Mesodermal cell (in vitro differentiated cells): ENCODE data around the gene TLR1. TPM values are rescaled to one million over a fixed set of nuclear protein-coding genes. Genes with fewer than 3 reads are reported as not detected.

ENCODE experiments used
- H3K27ac ChIP-seq: 2 replicates; pipeline ENCODE4 v1.7.0; 2013; ENCODE audit warnings: mild to moderate bottlenecking, low read depth, low read length, moderate library complexity; ENCODE audit not compliant: severe bottlenecking
- H3K36me3 ChIP-seq: 2 replicates; pipeline ENCODE4 v1.7.1; 2013; ENCODE audit warnings: mild to moderate bottlenecking, low read length, moderate library complexity; ENCODE audit not compliant: control insufficient read depth, insufficient read depth
- H3K4me1 ChIP-seq: one replicate; pipeline ENCODE4 v1.7.1; 2013; ENCODE audit warnings: mild to moderate bottlenecking, low read length; ENCODE audit not compliant: insufficient read depth, control insufficient read depth, poor library complexity, severe bottlenecking
- H3K4me3 ChIP-seq: 2 replicates; pipeline ENCODE4 v1.7.0; 2013; ENCODE audit warnings: low read length, control low read depth, mild to moderate bottlenecking; ENCODE audit not compliant: insufficient read depth, poor library complexity, severe bottlenecking; ENCODE audit errors: extremely low read depth
- H3K9me3 ChIP-seq: 2 replicates; pipeline ENCODE4 v1.7.1; 2013; ENCODE audit warnings: mild to moderate bottlenecking, low read length, moderate library complexity; ENCODE audit not compliant: control insufficient read depth
- WGBS, 2 experiments: methylation state at CpG; one replicate each; pipeline ENCODE4 v1.1.5; 2013; ENCODE audit warnings: missing lambda C conversion rate in 2 of 2; ENCODE audit not compliant: insufficient coverage in 2 of 2; 5-methylcytosine and 5-hydroxymethylcytosine counted together
- polyA plus RNA-seq, 2 experiments: library from polyadenylated mRNA; stranded (reverse); fragments of 50-300 nt; gene quantifications; one replicate each; pipeline ENCODE4 v1.2.3, GENCODE V29; 2013

The TLR1 gene, protein sequence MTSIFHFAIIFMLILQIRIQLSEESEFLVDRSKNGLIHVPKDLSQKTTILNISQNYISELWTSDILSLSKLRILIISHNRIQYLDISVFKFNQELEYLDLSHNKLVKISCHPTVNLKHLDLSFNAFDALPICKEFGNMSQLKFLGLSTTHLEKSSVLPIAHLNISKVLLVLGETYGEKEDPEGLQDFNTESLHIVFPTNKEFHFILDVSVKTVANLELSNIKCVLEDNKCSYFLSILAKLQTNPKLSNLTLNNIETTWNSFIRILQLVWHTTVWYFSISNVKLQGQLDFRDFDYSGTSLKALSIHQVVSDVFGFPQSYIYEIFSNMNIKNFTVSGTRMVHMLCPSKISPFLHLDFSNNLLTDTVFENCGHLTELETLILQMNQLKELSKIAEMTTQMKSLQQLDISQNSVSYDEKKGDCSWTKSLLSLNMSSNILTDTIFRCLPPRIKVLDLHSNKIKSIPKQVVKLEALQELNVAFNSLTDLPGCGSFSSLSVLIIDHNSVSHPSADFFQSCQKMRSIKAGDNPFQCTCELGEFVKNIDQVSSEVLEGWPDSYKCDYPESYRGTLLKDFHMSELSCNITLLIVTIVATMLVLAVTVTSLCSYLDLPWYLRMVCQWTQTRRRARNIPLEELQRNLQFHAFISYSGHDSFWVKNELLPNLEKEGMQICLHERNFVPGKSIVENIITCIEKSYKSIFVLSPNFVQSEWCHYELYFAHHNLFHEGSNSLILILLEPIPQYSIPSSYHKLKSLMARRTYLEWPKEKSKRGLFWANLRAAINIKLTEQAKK
- polyA plus RNA-seq (2013, experiment 1 of 2), result 0.59 TPM
- polyA plus RNA-seq (2013, experiment 2 of 2), result 0.86 TPM

DNA sequence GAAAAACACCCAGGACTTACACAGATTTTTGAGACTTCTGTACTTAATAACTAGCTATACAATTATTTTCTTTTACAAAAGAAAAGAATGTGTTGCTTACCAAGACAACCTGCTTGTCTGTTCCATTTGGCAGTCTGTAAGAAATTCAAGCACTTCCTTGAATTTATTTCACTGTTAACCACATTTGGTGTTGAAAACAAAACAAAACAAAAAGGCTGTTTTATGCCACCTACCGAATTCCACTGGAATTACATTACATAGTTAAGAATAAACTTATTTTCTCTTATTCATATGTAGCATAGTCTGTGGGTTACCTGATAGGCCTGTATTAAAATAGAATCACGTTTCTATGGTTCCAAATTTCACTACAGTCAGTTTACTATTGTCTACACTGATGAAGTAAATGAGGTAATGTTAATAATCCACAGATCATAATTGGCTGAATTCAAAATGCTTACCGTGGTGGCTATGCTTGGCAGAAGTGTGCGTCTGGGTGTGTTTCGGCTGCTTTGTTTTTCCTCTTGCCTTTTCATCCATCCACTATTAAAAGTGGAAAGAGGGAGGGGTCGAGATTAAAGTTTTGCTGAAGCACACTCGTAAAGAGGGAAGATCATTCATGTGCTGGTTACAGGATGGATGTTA, at the start of gene TLR1:
TSS of gene TLR1 (minus strand) at position 138 of the 642 bp plus-strand sequence. CDS start 5,960 bp downstream, outside the sequence.
- Histone ChIP-seq H3K27ac (no peak within 1 kb of the TSS), H3K9me3 (peaks cover 9% of the 10 kb centered on the region), H3K36me3 (no peaks in the 10 kb centered on the region), H3K4me3 (no peak within 1 kb of the TSS), H3K4me1 (no peaks in the 10 kb centered on the region)
- 90% methylated on average over 2 of the region's 7 CpGs; no CpG with 5 or more reads in 1 of the 2 experiments for WGBS, 2 experiments

DNA sequence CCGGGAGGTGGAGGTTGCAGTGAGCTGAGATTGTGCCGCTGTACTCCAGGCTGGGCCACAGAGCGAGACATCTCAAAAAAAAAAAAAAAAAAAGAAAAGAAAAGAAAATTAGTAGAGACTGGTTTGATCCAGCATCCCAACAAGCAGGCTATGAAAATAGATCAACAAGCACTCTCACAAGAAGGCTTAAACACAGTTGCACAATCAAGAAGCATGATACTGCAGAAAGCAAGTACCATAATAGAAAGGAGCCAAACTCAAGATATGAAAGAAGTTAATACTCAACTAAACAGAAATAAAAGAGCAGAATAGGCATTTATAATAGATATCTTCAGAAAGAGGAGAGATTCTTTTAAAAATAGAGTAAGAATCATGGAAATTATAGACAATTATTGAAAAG, 41.4 kb upstream of the TLR1 start:
- no peaks in the 10 kb centered on the region for H3K4me1 ChIP-seq
- no peak overlapping the region for H3K4me3 ChIP-seq
- WGBS, 2 experiments, result no CpG with 5 or more reads among the region's 3 CpGs
- peaks cover 3% of the 10 kb centered on the region for H3K9me3 ChIP-seq
- no peak overlapping the region for H3K27ac ChIP-seq
- no peaks in the 10 kb centered on the region for H3K36me3 ChIP-seq

DNA sequence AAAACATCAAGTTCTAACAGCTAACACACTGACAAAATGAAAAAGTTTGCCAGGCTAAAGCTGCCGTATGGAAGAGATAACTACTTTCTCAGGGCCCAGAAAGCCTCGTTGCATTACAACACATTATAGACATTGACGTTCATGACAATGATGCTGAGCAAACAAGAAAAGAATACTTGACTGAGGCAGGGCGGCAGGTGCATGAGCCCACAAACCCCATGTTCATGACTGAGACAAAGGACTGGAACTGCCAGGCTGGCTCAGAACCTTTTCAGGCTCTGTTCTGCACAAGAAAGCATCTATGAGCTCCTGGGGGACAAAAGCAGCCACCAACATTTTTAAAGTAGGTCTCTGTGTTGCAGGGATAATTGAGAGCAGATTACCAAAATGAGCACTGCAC, 38.4 kb upstream of the TLR1 start:
- Histone ChIP-seq H3K4me1 (no peaks in the 10 kb centered on the region), H3K4me3 (no peak overlapping the region), H3K36me3 (no peaks in the 10 kb centered on the region), H3K27ac (no peak overlapping the region), H3K9me3 (peaks cover 3% of the 10 kb centered on the region)
- 67 to 76% methylated on average over 4 of the region's 4 CpGs for WGBS, 2 experiments

DNA sequence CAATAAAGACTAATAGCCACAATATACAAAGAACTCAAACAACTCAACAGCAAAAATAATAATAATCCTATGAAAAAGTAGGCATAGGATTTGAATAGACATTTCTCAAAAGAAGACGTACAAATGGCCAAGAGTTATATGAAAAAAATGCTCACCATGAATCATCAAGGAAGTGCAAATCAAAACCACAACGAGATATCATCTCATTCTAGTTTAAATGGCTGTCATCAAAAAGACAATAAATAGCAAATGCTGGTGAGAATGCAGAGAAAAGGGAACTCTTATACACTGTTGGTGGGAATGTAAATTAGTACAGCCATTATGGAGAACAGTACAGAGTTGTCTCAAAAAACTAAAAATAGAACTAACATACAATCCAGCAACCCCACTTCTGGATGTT, 33.3 kb upstream of the TLR1 start:
- Histone ChIP-seq H3K27ac (no peak overlapping the region), H3K36me3 (no peaks in the 10 kb centered on the region), H3K4me1 (no peaks in the 10 kb centered on the region), H3K4me3 (no peak overlapping the region), H3K9me3 (peaks cover 10% of the 10 kb centered on the region)
- no CpG with 5 or more reads among the region's 2 CpGs for WGBS, 2 experiments

DNA sequence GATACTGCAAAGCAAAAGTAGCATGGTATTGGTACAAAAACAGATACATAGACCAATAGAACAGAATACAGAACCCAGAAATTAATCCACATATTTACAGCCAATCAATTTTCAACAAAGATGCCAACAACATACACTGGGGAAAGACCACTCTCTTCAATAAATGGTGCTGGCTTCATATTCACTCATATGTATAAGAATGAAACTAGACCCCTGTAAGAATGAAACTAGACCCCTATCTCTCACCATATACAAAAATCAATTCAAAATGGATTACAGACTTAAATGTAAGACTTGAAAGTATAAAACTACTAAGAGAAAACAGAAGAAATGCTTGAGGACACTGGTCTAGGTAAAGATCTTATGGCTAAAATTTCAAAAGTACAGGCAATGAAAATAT, 32.7 kb upstream of the TLR1 start:
- H3K36me3 ChIP-seq, result no peaks in the 10 kb centered on the region
- peaks cover 10% of the 10 kb centered on the region for H3K9me3 ChIP-seq
- H3K4me3 ChIP-seq, result no peak overlapping the region
- H3K4me1 ChIP-seq, result no peaks in the 10 kb centered on the region
- no peak overlapping the region for H3K27ac ChIP-seq

DNA sequence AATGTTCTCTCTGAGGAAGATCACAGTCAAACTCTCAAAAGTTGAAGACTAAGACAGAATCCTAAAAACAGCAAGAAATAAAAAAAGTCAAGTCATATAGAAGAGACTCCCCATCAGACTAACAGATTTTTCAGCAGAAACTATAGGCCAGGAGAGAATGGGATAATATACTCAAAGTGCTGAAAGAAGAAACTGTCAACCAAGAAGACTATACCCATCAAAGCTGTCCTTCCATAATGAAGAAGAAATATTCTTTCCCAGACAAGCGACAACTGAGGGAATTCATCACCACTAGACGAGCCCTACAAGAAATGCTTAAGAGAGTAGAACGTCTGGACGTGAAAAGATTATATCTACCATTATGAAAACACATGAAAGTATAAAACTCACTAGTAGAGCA, 30.0 kb upstream of the TLR1 start:
- WGBS, 2 experiments, result no CpG with 5 or more reads among the region's 4 CpGs
- Histone ChIP-seq H3K4me3 (no peak overlapping the region), H3K4me1 (no peaks in the 10 kb centered on the region), H3K36me3 (no peaks in the 10 kb centered on the region), H3K9me3 (peaks cover 10% of the 10 kb centered on the region), H3K27ac (no peak overlapping the region)

DNA sequence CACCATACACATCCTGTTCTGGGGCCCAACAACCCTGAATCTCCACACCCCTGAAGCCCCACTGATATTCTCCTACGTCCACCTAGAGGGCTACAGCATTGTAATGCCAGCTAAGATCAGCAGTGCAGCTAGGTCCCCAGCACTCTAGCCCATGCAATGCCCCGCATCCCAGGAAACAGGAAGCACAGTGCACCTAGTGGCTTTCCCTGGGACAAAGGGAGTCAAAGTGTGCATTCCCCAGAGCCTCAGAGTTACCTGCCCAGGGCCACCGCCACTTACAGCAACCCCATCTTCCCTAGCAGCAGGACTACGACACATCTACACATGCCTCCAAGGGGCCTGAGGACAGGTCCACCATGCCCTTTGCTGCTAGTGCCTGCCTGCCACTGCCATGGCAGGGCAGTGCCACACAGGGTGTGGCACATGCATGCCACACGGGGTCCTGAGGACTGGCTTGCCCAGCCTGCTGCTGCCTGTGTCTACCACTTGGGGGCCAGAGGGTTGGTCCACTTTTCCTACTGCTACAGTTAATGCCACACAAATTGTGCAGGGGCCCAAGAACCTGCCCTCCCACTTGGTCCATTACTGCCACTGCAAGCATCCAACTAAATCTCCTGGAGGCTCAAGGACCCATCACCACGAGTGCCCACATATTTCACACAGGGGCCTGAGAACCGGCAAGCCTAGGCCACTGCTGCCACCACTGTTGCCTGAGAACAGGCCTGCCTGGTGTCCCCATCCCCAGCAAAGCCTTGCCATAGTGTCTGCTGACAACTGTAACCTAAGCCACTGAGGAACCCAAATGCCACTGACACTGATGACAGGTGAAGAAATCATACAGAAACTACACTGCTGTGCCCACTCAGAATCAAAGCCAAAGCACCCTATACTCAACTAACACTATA, 28.3 kb upstream of the TLR1 start:
- no peaks in the 10 kb centered on the region for H3K36me3 ChIP-seq
- H3K27ac ChIP-seq, result no peak overlapping the region
- WGBS, 2 experiments, result 84 to 91% methylated on average over 7 of the region's 7 CpGs
- no peak overlapping the region for H3K4me3 ChIP-seq
- peaks cover 10% of the 10 kb centered on the region for H3K9me3 ChIP-seq
- no peaks in the 10 kb centered on the region for H3K4me1 ChIP-seq

DNA sequence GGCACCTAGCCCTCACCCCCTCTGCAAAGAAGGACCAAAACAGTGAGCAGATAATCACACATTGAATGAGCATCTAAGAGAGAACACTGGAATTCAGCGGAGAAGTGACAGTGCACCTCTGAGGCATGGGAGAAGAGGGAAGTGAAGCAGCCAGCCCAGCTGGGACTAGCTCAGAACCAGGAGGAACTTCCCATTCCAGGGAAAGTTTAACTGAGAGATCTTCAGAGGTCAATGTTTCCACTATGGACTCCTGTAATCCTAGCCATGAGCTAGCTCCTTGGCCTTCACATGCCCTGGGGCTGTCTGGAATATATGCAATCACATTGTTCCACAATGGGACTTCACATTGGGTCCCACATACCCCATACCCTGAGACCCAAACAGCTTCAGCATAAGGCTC, 27.6 kb upstream of the TLR1 start:
- H3K4me3 ChIP-seq, result no peak overlapping the region
- 100% methylated on average over 1 of the region's 1 CpG for WGBS, 2 experiments
- H3K4me1 ChIP-seq, result no peaks in the 10 kb centered on the region
- H3K9me3 ChIP-seq, result peaks cover 10% of the 10 kb centered on the region
- no peaks in the 10 kb centered on the region for H3K36me3 ChIP-seq
- no peak overlapping the region for H3K27ac ChIP-seq

DNA sequence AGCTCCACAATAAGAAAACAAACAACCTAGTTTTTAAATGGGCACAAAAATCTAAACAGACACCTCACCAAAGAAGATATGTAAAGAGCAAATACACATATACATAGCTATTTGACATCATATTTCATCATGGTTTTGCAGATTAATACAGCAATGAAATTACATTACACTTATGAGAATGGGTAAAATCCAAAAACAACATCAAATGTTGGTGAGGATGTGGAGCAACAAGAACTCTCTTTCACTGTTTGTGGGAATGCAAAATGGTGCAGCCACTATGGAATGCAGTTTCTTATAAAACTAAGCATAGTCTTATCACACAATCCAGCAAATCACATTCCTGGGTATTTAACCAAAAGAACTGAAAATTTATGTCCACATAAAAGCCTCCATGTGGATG, 27.1 kb upstream of the TLR1 start:
- no peak overlapping the region for H3K4me3 ChIP-seq
- peaks cover 10% of the 10 kb centered on the region for H3K9me3 ChIP-seq
- H3K36me3 ChIP-seq, result no peaks in the 10 kb centered on the region
- no peak overlapping the region for H3K27ac ChIP-seq
- no peaks in the 10 kb centered on the region for H3K4me1 ChIP-seq

DNA sequence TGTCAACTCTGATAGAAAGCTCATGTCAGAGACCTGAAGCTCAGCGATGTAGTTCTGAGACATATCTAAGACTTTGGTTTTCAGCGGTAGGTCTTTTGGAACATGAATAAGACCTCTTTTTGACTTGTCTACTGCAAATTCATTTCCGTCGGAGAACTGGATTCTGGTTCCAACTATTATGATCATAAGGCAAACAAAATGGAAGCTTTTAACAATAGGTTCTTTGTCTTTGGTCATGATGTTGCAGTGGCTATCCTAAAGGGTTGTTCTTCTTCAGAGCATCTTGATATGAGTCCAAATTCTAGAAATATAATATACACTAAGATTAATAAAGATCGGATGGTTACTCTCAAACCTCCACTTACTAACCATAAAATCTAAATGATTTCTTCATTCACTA, 24.6 kb upstream of the TLR1 start:
- Histone ChIP-seq H3K27ac (no peak overlapping the region), H3K36me3 (no peaks in the 10 kb centered on the region), H3K9me3 (peaks cover under 1% of the 10 kb centered on the region), H3K4me1 (no peaks in the 10 kb centered on the region), H3K4me3 (no peak overlapping the region)
- 81 to 100% methylated on average over 2 to 3 of the region's 5 CpGs for WGBS, 2 experiments
